Lower lobe of right lung (tissue), 2 donors: ENCODE data around the gene LRFN3. TPM values are rescaled to one million over a fixed set of nuclear protein-coding genes. Genes with fewer than 3 reads are reported as not detected.

Experiments
- ATAC-seq, 2 donors: fragments of 200-7000 bp; cut with Tn5 transposase; one replicate each; pipeline ENCODE4 v1.9.1; 2020 to 2022; ENCODE audit warnings: mild to moderate bottlenecking in 2 of 2, moderate library complexity in 2 of 2
- DNase-seq: peaks from one replicate; pipeline ENCODE4 v3.0.0-alpha.2; 2020
- H3K27ac ChIP-seq: fragments of 200-600 bp; one replicate; pipeline ENCODE4 v1.8.0; 2022
- H3K27me3 ChIP-seq: fragments of 200-600 bp; one replicate; pipeline ENCODE4 v1.8.0; 2022; ENCODE audit warnings: low read depth
- H3K36me3 ChIP-seq: fragments of 200-600 bp; one replicate; pipeline ENCODE4 v1.8.0; 2022; ENCODE audit warnings: mild to moderate bottlenecking
- H3K4me1 ChIP-seq: fragments of 200-600 bp; one replicate; pipeline ENCODE4 v1.8.0; 2022
- H3K4me3 ChIP-seq: fragments of 200-600 bp; one replicate; pipeline ENCODE4 v1.8.0; 2022; ENCODE audit warnings: mild to moderate bottlenecking
- H3K9me3 ChIP-seq: fragments of 200-600 bp; one replicate; pipeline ENCODE4 v1.8.0; 2022
- intact Hi-C: fragments of 100-400 bp; cut with DNase I; formaldehyde crosslinking; loops from one replicate; pipeline ENCODE4 v1.11.0; 2022
- total RNA-seq: library from RNA; stranded (reverse); fragmentation: NEBNext Ultra II Directional; extraction: Animal tissue kit (Norgen Biotek cat#: 25700); gene quantifications from one replicate; pipeline ENCODE4 v1.2.1, GENCODE V29; 2021
- TF ChIP-seq, protein P1 (sequence below): fragments of 200-600 bp; IDR thresholded peaks from one replicate; pipeline ENCODE4 v1.8.0; 2022; ENCODE audit warnings: antibody characterized with exemption, mild to moderate bottlenecking
- donor health status: DM: no; HTN: yes; CAD: no; lungs with severe emphysema.

The LRFN3 gene
- total RNA-seq, 1 donor from 2014 or later, result 14.6 TPM

- TF ChIP-seq, protein P1, sequence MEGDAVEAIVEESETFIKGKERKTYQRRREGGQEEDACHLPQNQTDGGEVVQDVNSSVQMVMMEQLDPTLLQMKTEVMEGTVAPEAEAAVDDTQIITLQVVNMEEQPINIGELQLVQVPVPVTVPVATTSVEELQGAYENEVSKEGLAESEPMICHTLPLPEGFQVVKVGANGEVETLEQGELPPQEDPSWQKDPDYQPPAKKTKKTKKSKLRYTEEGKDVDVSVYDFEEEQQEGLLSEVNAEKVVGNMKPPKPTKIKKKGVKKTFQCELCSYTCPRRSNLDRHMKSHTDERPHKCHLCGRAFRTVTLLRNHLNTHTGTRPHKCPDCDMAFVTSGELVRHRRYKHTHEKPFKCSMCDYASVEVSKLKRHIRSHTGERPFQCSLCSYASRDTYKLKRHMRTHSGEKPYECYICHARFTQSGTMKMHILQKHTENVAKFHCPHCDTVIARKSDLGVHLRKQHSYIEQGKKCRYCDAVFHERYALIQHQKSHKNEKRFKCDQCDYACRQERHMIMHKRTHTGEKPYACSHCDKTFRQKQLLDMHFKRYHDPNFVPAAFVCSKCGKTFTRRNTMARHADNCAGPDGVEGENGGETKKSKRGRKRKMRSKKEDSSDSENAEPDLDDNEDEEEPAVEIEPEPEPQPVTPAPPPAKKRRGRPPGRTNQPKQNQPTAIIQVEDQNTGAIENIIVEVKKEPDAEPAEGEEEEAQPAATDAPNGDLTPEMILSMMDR, result no peak
- Histone ChIP-seq H3K9me3 (no peaks in the 10 kb centered on the region), H3K36me3 (no peaks in the 10 kb centered on the region), H3K4me1 (no peaks in the 10 kb centered on the region), H3K27ac (no peak overlapping the region), H3K27me3 (no peaks in the 10 kb centered on the region), H3K4me3 (no peak overlapping the region)
- no peak for ATAC-seq
- intact Hi-C loops, result no loop called here
- no peak for DNase-seq
These were observed 16.9 kb upstream of the LRFN3 start for GRCh38 chr19:35919306-35919705.

DNA sequence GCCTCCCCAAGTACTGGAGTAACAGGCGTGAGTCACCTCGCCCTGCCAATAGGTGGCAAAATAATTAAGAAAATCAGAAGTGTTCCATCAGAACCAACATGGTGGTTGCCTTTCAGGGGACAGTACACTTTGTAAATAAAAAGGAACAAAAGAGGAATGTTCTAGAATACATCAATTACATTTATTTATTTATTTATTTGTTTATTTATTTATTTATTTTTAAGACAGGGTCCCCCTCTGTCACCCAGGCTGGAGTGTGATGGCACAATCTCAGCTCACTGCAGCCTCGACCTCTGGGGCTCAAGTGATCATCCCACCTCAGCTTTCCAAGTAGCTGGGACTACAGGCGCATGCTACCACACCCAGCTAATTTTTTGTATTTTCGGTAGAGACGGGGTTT is 15.2 kb upstream of the LRFN3 start:
- TF ChIP-seq, protein P1, result no peak
- H3K27ac ChIP-seq, result no peak overlapping the region
- no peak for ATAC-seq

GRCh38 chr19:35925501-35925900 is 10.7 kb upstream of the LRFN3 start:
- no peak overlapping the region for H3K27ac ChIP-seq
- no peaks in the 10 kb centered on the region for H3K36me3 ChIP-seq
- no peak overlapping the region for H3K4me3 ChIP-seq
- H3K27me3 ChIP-seq, result peaks cover 8% of the 10 kb centered on the region
- peaks cover 8% of the 10 kb centered on the region for H3K9me3 ChIP-seq
- intact Hi-C loops, result no loop called here
- DNase-seq (no peak), ATAC-seq (no peak)
- TF ChIP-seq, protein P1, result no peak
- peaks cover 3% of the 10 kb centered on the region for H3K4me1 ChIP-seq

More for the DNA sequence above, 15.2 kb upstream of the LRFN3 start:
- peaks cover 4% of the 10 kb centered on the region for H3K27me3 ChIP-seq
- no peaks in the 10 kb centered on the region for H3K4me1 ChIP-seq
- no peaks in the 10 kb centered on the region for H3K36me3 ChIP-seq
- no peak for DNase-seq
- intact Hi-C loops, result no loop called here
- peaks cover 8% of the 10 kb centered on the region for H3K9me3 ChIP-seq
- H3K4me3 ChIP-seq, result no peak overlapping the region

- no peaks in the 10 kb centered on the region for H3K36me3 ChIP-seq
- TF ChIP-seq, protein P1, result no peak
- no peak overlapping the region for H3K27ac ChIP-seq
- peaks cover 11% of the 10 kb centered on the region for H3K4me1 ChIP-seq
- H3K27me3 ChIP-seq, result peaks cover 8% of the 10 kb centered on the region
- H3K9me3 ChIP-seq, result peaks cover 8% of the 10 kb centered on the region
- ATAC-seq, result no peak
- no peak overlapping the region for H3K4me3 ChIP-seq
- intact Hi-C loops, result no loop called here
- DNase-seq, result no peak
These were observed 7.7 kb upstream of the LRFN3 start for GRCh38 chr19:35928507-35928906.

- Histone ChIP-seq H3K4me3 (no peak overlapping the region), H3K27me3 (peaks cover 8% of the 10 kb centered on the region), H3K9me3 (peaks cover 8% of the 10 kb centered on the region), H3K4me1 (peaks cover 13% of the 10 kb centered on the region), H3K27ac (peak overlapping the region; percentile 54), H3K36me3 (no peaks in the 10 kb centered on the region)
- TF ChIP-seq, protein P1, result no peak
- ATAC-seq (no peak), DNase-seq (no peak)
- intact Hi-C loops, result loop anchor here (5.0 kb wide), 1 partner anchor 48 kb away; no protein-coding TSS in a partner anchor
These were observed 6.3 kb upstream of the LRFN3 start for GRCh38 chr19:35929876-35930275.
